SKM-1 (cell line): ENCODE measurements around the gene LZTS3.
"Not testable (repeated sequence)": the region's sequence is repeated elsewhere in the genome, so short reads cannot be mapped to it uniquely, and the experiment has no call there.

Source experiments
- DNase-seq: peaks from one replicate; lab custom pipeline; 2025; ENCODE audit not compliant: unreplicated experiment; lab: John Stamatoyannopoulos, UW

Gene LZTS3

DNA sequence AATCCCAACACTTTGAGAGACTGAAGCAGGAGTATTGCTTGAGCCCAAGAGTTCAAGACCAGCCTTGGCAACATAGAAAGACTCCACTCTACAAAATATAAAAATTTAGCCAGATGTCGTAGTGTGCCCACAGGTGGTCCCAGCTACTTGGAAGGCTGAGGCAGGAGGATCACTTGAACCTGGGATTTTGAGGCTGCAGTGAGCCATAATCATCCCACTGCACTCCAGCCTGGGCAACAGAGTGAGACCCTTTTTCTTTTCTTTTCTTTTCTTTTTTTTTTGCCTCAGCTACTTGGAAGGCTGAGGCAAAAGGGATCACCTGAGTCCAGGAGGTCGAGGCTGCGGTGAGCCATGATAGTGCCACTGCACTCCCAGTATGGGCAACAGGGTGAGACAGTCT lies 31.6 kb downstream of the LZTS3 start:
- DNase-seq, result no peak

DNA sequence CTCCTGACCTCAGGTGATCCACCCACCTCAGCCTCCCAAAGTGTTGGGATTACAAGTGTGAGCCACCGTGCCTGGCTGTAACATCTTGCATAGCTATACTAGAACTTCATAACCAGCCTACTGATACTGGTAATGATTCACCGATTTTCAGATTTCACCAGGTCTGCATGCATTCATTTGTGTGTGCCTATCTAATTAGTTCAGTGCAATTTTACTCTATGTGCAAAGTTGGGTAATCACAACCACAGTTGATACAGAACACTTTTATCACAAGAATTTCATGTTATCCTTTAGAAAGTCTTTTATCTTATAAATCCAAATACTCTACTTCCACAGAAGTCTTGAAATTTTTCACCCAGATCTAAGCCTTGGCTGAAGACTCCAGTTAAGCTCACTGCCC lies 35.9 kb downstream of the LZTS3 start:
- DNase-seq, result no peak

DNA sequence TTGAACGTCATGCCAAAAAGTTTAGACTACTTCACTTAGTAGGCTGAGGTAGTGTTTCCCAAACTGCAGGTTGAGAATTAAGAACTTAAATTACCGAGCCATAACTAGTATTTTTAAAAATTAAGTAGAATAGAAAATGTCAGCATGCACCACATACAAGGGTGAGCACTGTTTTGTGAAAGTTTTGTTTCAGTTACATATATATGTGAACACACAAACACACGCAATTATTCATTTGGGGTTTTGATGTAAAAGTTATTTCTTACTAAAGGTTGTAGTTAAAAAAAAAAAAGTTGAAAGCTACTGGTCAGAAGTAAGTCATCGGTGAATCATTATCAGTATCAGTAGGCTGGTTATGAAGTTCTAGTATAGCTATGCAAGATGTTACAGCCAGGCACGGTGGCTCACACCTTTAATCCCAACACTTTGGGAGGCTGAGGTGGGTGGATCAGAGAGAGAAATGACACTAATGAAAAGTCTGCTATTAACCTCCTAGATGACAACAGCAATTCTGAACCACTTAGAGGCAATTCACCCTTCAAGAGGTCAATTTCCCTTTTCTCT lies 37.8 kb downstream of the LZTS3 start:
- no peak for DNase-seq

DNA sequence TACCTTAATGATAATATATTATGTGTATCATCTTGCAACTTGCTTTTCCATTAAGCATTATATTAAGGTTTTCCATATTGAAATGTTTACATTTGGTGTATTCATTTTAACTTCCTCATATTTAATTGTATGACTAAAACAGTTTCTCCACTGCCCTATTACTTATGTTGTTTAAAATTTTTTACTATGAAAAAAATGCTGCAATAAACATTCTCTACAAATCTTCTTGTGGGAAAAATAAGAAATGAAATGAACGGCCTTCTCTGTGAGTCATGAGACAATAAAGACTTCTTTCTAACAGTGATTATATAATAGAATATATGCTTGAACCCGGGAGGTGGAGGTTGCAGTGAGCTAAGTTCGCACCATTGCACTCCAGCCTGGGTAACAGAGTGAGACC lies 39.2 kb downstream of the LZTS3 start:
- DNase-seq, result no peak

DNA sequence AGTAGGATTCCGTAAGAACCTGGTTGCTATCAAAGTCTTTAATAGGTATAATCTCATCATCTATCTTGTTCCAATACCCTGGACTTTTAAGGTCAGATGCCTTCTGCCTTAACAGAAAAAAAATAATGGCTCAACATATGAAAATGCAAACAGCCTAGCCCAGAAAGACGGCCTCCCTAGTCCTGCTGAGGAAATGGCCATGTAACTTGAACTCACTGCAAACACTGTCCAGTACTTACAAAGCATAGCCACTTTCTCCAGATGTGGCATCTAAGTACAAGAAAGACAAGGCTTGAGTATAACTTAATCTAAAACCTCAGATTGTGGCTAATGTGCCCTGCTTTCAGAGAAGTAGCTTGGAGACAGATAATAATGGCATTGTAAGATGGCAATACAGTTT lies 40.2 kb downstream of the LZTS3 start:
- DNase-seq, result no peak

DNA sequence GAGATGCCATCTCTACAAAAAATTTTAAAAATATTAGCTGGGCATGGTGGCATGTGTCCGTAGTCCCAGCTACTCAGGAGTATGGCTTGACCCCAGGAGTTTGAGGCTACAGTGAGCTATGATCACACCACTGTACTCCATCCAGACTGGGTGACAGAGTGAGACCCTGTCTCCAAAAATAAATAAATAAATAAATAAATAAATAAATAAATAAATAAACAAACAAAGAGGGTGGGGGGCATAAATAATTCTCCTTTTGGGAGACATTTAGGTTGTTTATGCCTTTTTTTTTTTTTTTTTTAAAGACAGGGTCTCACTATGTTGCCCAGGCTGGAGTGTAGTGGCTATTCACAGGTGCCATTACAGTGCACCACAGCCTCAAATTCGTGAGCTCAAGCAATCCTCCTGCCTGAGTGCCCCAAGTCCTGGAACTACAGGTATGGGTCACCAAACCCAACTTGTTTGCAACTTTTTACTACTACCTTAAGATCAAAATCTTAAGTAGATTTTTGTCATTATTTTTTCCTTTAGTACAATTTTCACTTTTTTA lies 43.2 kb downstream of the LZTS3 start:
- no peak for DNase-seq

DNA sequence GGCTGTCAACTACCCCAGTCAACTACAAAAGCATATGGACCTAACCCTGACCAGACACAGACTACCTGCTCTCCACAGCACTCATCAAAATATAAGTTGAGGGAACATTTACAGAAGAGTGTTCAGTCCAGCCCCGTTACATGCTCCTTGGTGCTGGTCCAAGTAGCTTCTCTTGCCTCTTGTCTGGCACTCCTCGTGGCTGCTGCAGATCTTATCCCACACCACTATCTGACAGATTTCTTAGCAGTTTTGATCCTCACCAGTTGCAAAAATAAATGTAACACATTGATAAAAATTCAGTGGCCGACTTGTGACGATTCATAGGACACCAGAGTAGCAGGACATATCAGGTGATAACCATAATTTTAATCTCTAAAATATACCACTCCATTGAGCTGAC lies 44.3 kb downstream of the LZTS3 start:
- DNase-seq, result no peak

DNA sequence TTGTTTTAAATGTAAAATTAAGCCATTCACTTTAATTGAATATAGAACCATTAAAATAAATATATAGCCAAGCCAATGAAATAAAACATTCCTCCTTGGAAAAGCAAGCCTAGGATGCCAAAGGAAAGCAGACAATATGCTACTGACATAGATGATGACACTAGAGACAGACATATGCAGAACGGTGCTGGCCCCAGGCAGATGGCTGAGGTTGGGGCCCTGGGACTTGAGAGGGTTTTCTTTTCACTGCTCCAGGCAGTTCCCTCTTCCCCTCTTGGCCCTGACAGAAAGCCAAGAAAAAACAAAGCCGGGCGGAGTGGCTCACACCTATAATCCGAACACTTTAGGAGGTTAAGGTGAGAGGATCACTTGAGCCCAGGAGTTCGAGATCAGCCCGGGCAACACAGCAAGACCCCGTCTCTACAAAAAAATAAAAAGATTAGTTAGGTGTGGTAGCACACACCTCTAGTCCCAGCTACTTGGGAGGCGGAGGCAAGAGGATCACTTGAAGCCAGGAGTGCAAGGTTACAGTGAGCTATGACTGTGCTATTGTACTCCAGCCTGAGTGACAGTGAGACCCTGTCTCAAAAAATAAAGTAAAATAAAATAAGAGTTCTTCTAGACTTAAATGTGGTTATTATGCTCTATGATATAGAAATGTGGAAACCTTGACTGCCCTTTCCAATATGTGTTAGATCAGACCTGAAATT lies 44.9 kb downstream of the LZTS3 start:
- DNase-seq, result no peak

DNA sequence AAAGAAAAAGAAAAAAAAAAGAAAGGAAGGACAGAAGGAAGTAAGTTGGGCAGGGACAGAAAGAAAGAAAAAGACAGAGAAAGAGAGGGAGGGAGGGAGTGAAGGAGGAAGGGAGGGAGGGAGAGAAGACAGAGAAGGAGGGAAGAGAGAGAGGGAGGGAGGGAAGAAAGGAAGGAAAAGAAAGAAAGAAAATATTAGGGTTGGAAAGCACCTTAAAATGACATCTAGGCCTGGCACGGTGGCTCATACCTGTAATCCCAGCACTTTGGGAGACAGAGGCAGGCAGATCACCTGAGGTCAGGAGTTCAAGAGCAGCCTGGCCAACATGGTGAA lies 46.9 kb downstream of the LZTS3 start:
- no peak for DNase-seq

DNA sequence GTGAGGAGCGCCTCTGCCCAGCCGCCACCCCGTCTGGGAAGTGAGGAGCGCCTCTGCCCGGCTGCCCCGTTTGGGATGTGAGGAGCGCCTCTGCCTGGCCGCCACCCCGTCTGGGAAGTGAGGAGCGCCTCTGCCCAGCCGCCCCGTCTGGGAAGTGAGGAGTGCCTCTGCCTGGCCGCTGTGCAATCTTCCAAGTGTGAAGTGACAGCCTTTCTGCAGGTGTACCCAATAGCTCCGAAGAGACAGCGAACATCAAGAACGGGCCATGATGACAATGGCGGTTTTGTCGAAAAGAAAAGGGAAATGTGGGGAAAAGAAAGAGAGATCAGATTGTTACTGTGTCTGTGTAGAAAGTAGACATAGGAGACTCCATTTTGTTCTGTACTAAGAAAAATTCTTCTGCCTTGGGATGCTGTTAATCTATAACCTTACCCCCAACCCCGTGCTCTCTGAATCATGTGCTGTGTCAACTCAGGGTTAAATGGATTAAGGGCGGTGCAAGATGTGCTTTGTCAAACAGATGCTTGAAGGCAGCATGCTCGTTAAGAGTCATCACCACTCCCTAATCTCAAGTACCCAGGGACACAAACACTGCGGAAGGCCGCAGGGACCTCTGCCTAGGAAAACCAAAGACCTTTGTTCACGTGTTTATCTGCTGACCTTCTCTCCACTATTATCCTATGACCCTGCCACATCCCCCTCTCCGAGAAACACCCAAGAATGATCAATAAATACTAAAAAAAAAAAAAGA lies 47.4 kb downstream of the LZTS3 start:
- DNase-seq, result not testable (repeated sequence)

DNA sequence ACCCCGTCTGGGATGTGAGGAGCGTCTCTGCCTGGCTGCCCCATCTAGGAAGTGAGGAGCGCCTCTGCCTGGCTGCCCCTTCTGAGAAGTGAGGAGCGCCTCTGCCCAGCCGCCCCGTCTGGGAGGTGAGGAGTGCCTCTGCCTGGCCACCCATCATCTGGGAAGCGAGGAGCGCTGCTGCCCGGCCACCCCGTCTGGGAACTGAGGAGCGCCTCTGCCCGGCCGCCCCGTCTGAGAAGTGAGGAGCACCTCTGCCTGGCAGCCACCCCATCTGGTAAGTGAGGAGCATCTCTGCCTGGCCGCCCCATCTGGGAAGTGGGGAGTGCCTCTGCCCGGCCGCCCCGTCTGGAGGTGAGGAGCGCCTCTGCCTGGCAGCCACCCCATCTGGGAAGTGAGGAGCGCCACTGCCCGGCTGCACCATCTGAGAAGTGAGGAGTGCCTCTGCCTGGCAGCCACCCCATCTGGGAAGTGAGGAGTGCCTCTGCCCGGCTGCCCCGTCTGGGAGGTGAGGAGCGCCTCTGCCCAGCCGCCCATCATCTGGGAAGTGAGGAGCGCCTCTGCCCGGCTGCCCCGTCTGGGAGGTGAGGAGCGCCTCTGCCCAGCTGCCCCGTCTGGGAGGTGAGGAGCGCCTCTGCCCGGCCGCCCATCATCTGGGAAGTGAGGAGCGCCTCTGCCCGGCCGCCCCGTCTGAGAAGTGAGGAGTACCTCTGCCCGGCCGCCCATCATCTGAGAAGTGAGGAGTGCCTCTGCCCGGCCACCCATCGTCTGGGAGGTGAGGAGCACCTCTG lies 48.4 kb downstream of the LZTS3 start:
- DNase-seq, result not testable (repeated sequence)

DNA sequence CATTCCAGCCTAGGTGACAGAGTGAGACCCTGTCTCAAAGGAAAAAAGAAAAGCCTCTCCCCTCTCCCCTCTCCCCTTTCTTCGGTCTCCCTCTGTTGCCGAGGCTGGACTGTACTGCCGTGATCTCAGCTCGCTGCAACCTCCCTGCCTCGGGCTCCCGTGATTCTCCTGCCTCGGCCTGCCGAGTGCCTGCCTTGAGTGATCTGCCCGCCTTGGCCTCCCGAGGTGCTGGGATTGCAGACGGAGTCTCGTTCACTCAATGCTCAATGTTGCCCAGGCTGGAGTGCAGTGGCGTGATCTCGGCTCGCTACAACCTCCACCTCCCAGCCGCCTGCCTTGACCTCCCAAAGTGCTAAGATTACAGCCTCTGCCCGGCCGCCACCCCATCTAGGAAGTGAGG lies 49.2 kb downstream of the LZTS3 start:
- DNase-seq, result not testable (repeated sequence)

DNA sequence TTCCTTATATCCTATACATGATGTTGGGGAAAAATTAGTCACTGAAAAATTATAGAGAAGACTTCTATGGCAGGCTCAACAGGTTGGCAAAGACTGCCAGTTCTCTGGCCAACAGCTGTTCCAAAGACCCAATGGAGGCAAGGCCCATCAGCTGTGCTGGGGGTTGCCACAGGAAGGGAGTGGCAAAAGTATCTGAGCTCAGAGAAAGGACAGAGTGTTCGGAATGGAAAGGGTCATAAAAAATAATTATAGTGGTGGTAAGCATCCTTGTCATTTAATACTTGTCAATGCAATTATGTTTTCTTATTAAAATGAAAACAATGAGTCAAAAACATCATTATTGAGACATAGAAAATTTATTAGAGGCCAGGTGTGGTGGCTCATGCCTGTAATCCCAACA lies 49.8 kb downstream of the LZTS3 start:
- DNase-seq, result no peak

DNA sequence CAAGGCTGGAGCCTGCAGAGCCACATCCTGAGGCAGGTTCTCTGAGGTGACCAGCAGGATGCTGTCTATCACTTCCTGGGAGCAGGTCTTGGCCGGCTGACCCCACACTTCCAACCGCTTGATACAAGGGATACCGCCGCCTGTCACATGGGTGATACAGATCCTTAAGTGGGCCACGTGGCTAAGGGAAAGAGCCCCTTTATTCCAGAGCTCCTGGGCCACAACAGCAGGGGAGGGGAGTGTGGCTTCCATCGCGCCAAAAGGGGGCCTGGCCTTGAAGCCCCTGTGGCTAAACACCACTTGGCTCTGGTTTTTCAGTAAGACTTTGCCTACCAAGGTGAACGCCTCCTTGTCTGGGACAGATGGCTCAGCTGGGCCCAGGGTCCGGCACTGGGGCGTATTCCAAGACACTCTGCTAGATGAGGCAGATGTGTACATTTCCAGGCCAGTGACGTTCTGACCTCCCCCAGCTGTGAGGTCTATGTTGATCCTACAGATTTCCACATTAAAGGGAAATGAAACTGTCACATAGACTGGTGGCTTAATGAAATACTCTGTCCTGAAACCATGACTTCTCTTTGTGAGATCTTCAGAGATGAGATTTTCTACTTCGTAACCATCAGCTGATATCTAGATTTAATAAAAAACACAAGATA lies 51.3 kb downstream of the LZTS3 start:
- no peak for DNase-seq

DNA sequence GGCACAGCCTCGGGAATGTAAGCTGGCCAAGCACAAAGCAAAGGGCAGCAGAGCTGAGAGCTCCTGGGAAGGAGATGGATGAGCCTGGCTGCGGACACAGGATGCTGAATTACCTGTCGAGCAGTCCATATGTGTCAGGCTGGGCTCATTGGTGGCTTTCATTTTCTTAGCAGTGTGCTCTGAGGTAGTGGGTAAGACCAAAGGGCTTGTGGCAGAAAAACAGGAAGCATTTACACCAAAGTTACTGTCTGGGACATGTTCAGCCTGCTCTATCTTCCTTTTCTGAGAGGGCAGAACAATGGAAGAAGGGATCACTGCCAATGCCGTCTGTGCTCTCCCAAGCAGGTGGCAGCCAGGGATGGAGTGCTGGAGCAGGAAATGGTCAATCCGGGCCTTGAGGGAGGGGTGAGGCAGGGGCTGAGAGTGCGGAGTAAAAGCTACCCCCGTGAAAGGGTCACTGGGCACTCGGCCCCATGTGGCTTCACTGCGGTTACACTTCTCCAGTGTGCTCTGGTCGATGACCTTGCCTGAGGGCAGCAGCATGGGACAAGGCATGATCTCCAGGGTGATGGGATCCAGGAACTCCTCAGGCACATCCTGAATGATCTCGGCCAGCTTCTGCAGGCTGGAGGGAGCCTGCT lies 52.0 kb downstream of the LZTS3 start:
- DNase-seq, result no peak

DNA sequence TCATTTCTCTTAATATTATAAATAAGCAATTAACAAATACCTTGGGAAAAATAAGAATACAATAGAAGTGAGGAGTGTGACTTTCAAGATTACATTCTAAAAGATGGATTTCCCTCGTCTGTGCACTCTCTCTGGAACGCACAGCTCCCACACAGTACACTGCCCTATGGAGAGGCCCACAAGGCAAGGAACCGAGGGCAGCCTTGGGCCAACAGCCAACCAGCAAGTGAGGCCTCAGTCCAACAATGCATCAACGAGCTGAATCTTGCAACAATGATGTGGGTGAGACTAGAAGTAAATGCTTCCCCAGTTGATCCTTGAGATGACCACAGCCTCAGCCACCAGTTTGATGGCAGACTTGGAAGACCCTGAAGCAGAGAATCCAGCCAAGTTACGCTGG lies 54.3 kb downstream of the LZTS3 start:
- DNase-seq, result no peak

DNA sequence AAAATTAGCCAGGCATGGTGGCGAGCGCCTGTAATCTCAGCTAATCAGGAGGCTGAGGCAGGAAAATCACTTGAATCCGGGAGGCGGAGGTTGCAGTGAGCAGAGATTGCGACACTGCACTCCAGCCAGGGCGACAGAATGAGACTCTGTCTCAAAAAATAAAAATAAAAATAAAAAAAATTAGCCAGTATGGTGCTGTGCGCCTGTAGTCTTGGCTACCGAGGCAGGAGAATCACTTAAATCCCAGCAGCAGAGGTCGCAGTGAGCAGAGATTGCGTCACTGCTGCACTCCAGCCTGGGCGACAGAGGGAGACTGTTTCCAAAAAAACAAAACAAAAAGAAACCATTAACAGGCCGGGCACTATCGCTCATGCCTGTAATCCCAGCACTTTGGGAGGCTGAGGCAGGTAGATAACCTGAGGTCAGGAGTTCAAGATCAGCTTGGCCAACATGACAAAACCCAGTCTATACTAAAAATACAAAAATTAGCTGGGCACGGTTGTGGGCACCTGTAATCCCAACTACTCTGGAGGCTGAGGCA lies 55.4 kb downstream of the LZTS3 start:
- DNase-seq, result not testable (repeated sequence)

DNA sequence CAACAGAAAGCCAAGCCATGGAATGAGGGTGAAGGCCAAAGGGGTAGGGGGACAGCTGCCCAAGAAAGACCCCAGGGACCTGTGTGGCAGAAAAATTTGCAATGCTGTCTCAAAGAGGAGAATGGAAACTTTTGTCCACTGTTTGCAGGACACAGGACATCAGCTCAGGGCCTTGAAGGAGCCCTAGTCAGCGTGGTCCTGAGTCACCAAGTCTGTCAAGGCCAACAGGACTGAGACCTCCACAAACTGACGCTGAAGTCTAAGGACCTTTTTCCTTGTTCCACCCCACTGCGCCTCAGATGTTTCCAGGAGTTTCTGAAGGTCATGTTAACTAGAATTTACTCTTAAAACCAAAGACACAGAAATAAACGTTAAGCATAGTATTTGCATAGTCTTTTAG lies 57.0 kb downstream of the LZTS3 start:
- no peak for DNase-seq

DNA sequence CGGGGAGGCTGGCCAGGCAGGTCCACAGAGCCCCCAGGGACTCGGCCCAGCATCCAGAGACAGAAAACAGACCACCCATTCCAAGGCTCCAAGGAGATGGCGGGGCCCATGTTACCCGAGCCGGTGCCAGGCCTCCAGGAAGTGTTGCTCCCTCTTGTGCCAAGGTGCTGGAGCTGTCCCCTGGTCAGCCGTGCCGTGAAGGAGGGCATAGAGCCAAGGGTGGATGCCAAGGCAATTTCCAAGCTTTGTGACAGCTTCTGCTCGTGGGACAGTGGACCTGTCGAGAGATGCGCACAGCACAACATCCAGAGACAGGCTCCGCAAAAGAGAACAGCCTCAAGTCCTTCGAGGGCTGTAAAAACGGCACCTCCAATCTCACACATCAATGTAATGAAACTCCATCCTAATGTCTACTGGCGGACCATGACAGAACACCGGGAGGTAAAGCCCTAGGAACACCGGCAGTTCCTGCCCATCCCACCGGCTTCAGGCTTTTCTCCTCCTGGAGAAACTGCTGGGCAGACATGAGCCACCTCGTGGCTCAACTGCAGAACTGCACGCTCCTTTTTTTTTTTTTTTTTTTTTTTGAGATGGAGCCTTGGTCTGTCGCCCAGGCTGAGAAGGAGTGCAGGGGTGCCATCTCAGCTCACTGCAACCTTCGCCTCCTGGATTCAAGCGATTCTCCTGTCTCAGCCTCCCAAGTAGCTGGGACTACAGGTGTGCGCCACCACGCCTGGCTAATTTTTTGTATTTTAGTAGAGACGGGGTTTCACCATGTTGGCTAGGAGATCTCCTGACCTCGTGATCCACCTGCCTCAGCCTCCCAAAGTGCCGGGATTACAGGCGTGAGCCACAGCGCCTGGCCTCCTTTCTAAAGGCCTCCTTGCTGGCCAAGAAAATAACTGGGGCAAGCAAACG lies 57.9 kb downstream of the LZTS3 start:
- DNase-seq, result no peak
